ENCODE measurements around the gene TMEFF1. TPM values are rescaled to one million over a fixed set of nuclear protein-coding genes. Genes with fewer than 3 reads are reported as not detected.

The TMEFF1 gene
- total and polyA plus RNA-seq, 2 of the 8 experiments (the other 6 are each of a cell fraction or from before 2014, with no cell fraction given) = 13.5 to 68.2 TPM

DNA sequence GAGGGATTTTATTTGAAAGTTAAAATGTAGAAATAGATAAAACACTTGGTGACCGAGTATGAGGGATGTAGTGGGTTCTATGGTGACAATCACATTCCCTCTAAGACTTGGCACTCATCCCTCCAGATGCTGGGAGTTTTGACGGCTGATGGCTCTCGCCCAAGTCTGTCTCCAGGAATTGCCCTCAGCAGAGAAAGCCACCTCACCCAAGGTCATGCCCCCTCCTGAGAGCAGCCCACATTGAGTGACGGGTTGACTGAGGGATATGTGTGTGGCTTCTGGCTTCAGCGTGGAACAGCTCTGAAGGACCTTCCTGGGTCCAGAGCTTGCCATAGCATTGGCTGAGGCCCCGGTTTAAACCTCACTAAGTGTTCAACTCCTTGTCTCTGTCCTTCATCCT lies 124.3 kb downstream of the TMEFF1 start:
- no peak overlapping the region for H4K91ac ChIP-seq (replicated peaks; ENCODE audit: insufficient read length, low read length)
- ChIA-PET CTCF (ENCODE audit: partially characterized antibody) (interaction anchor here (0.6 to 2.9 kb wide), 9 partner anchors 12 to 1365 kb away, joined by 3 to 14 read pairs (median 4); partner anchors contain the start of gene TMEFF1), POLR2A (ENCODE audit: partially characterized antibody) (interaction anchor here (1.4 to 1.9 kb wide), 3 partner anchors 71 to 170 kb away, joined by 3 to 6 read pairs (median 3); partner anchors contain the start of gene MSANTD3)
- no peak overlapping the region for H3K23ac ChIP-seq (ENCODE audit: insufficient read length)
- peaks cover 3 to 17% (median 12%) of the 10 kb centered on the region in 4 experiments; a peak in 5 of 7 replicates for H3K4me1 ChIP-seq (replicated peaks in 1 of 4; ENCODE audit: control insufficient read depth in 3 of 4, insufficient read depth in 4 of 4, low read length in 3 of 4)
- H3K4me3 ChIP-seq (ENCODE audit: extremely low read depth in 1 of 4, insufficient read depth in 2 of 4, low read depth in 3 of 4, low read length in 4 of 4) = no peak overlapping the region
- WGBS, 2 experiments (ENCODE audit: extremely low coverage in 1 of 2, insufficient coverage in 1 of 2, insufficient read length in 1 of 2, insufficient replicate concordance in 2 of 2, low coverage in 1 of 2, low lambda C conversion rate in 2 of 2, missing lambda C conversion rate in 1 of 2) = 91 to 100% methylated on average over 1 to 6 of the region's 6 CpGs
- H3K27ac ChIP-seq (ENCODE audit: low read depth, low read length) = no peak overlapping the region
- no peaks in the 10 kb centered on the region for H3K79me1 ChIP-seq (ENCODE audit: low read depth, low read length)
- TF ChIP-seq CBX5 (IDR thresholded peaks at IDR 0.05; ENCODE audit: low read depth, low read length) (no peak), CHD1 (IDR thresholded peaks at IDR 0.05; ENCODE audit: low read depth, low read length) (no peak), EGR1 (IDR thresholded peaks at IDR 0.05; ENCODE audit: borderline replicate concordance, low read depth, low read length) (no peak), HDAC6 (IDR thresholded peaks at IDR 0.05; ENCODE audit: low read depth, low read length) (no peak), TBP (IDR thresholded peaks at IDR 0.05; ENCODE audit: low read depth, low read length) (no peak), CEBPB (IDR thresholded peaks at IDR 0.05; ENCODE audit: low read depth, low read length) (no peak), CHD2 (IDR thresholded peaks at IDR 0.05; ENCODE audit: low read length) (no peak), YY1 (IDR thresholded peaks at IDR 0.05; ENCODE audit: low read depth, low read length) (no peak), TCF12 (IDR thresholded peaks at IDR 0.05; ENCODE audit: low read depth, low read length) (no peak)
- TF ChIP-seq, protein P1, sequence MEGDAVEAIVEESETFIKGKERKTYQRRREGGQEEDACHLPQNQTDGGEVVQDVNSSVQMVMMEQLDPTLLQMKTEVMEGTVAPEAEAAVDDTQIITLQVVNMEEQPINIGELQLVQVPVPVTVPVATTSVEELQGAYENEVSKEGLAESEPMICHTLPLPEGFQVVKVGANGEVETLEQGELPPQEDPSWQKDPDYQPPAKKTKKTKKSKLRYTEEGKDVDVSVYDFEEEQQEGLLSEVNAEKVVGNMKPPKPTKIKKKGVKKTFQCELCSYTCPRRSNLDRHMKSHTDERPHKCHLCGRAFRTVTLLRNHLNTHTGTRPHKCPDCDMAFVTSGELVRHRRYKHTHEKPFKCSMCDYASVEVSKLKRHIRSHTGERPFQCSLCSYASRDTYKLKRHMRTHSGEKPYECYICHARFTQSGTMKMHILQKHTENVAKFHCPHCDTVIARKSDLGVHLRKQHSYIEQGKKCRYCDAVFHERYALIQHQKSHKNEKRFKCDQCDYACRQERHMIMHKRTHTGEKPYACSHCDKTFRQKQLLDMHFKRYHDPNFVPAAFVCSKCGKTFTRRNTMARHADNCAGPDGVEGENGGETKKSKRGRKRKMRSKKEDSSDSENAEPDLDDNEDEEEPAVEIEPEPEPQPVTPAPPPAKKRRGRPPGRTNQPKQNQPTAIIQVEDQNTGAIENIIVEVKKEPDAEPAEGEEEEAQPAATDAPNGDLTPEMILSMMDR (IDR thresholded peaks at IDR 0.05; ENCODE audit: control extremely low read depth in 1 of 3, insufficient read depth in 1 of 3, low read depth in 1 of 3, low read length in 3 of 3) = no peak
- no peak overlapping the region for H3K4ac ChIP-seq (replicated peaks; ENCODE audit: insufficient read length, low read depth, low read length)
- FAIRE-seq (no peak), DNase-seq (ENCODE audit: low read depth in 1 of 2, low spot score in 2 of 2) (no peak)
- H3K56ac ChIP-seq (replicated peaks; ENCODE audit: insufficient read length, low read depth, low read length) = no peak overlapping the region
- no peaks in the 10 kb centered on the region for H3K36me3 ChIP-seq (ENCODE audit: control insufficient read depth in 2 of 4, insufficient read depth in 4 of 4, low read length in 3 of 4)
- H3K9ac ChIP-seq (replicated peaks in 1 of 4; ENCODE audit: extremely low read depth in 1 of 4, low read depth in 3 of 4, low read length in 3 of 4) = no peak overlapping the region; a peak in 2 of 7 replicates
- no peak overlapping the region; a peak in 1 of 4 replicates for H3K4me2 ChIP-seq (ENCODE audit: insufficient read depth in 1 of 2, low read depth in 2 of 2, low read length in 2 of 2)
- no peaks in the 10 kb centered on the region for H3K9me3 ChIP-seq (ENCODE audit: insufficient read depth in 2 of 2, low read depth in 1 of 2, low read length in 1 of 2)
- no peak overlapping the region for H3K14ac ChIP-seq (ENCODE audit: insufficient read length)
- no peak overlapping the region for H3K18ac ChIP-seq (ENCODE audit: extremely low read depth, low read length)
- no peaks in the 10 kb centered on the region for H3K79me2 ChIP-seq (ENCODE audit: control insufficient read depth in 1 of 2, insufficient read depth in 2 of 2, low read length in 2 of 2)
- H2BK20ac ChIP-seq (ENCODE audit: low read length) = no peak overlapping the region
- H4K5ac ChIP-seq (ENCODE audit: insufficient read length, low read depth, low read length) = no peak overlapping the region
- no peaks in the 10 kb centered on the region for H4K20me1 ChIP-seq (replicated peaks in 1 of 2; ENCODE audit: control insufficient read depth in 1 of 2, insufficient read depth in 2 of 2, low read length in 2 of 2)
- no peak overlapping the region for H2AFZ ChIP-seq (ENCODE audit: low read length)
- H2BK120ac ChIP-seq (replicated peaks; ENCODE audit: low read depth, low read length) = no peak overlapping the region
- H2BK15ac ChIP-seq (ENCODE audit: low read length) = no peak overlapping the region
- H3K27me3 ChIP-seq (replicated peaks in 1 of 4; ENCODE audit: control insufficient read depth in 3 of 4, extremely low read depth in 1 of 4, insufficient read depth in 3 of 4, low read length in 3 of 4) = no peaks in the 10 kb centered on the region
- 0 out of 2 replicates have a peak overlapping the region, but pooled peaks have one; percentile 5 for H2AK5ac ChIP-seq (ENCODE audit: low read depth, low read length)
- no peak overlapping the region for H2BK5ac ChIP-seq (ENCODE audit: low read depth, low read length)
- peak overlapping the region; percentile 31; the same call in 1 of the 2 replicates for H2BK12ac ChIP-seq (ENCODE audit: low read depth, low read length)
- H3K23me2 ChIP-seq (ENCODE audit: low read depth, low read length) = peaks cover 5% of the 10 kb centered on the region
- no peak overlapping the region for H4K8ac ChIP-seq (ENCODE audit: extremely low read depth, insufficient read depth, low read length)
